HG02885 (cell line): Measurements from ENCODE around the gene STK36.

Experiments
- ATAC-seq: cut with Tn5 transposase; IDR thresholded peaks from one replicate; pipeline ENCODE4 v1.9.1; 2021; ENCODE audit warnings: mild to moderate bottlenecking; ENCODE audit not compliant: unreplicated experiment, poor library complexity

Gene STK36

DNA sequence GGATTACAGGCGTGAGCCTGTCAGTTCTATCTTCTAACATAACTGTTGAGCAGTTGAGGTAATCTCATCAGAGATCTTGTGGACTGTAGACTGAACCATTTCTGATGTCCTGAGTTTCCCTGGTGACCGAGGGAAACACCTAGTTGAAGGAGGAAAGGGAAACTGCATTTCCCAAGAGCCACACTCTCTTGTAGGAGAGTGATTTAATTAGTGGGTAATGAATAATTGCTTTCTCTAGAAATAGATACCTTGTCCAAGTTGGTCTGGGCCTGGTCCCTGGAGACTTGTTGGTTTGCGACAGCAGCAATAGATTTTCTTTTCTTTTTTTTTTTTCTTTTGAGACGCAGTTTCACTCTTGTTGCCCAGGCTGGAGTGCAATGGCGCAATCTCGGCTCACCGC is 46.2 kb downstream of the STK36 start:
- no peak for ATAC-seq

DNA sequence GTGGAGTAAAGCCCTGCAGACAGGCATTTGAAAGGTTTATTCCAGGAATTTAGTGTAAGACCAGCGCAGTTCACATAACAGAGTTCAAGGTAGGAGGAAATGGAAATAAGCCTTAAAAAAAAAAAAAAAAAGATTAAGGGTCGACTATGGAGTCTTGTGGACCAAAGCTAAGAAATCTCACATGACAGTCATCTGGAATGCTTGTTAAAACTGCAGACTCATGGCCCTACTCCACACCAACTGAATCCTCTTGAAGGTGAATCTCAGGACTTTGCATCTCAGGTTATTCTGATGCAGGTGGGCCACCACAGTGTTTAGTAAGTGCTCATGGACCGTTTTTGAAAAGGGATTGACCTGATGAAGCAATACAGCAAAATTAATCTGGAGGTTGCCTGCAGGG is 47.6 kb downstream of the STK36 start:
- no peak for ATAC-seq

DNA sequence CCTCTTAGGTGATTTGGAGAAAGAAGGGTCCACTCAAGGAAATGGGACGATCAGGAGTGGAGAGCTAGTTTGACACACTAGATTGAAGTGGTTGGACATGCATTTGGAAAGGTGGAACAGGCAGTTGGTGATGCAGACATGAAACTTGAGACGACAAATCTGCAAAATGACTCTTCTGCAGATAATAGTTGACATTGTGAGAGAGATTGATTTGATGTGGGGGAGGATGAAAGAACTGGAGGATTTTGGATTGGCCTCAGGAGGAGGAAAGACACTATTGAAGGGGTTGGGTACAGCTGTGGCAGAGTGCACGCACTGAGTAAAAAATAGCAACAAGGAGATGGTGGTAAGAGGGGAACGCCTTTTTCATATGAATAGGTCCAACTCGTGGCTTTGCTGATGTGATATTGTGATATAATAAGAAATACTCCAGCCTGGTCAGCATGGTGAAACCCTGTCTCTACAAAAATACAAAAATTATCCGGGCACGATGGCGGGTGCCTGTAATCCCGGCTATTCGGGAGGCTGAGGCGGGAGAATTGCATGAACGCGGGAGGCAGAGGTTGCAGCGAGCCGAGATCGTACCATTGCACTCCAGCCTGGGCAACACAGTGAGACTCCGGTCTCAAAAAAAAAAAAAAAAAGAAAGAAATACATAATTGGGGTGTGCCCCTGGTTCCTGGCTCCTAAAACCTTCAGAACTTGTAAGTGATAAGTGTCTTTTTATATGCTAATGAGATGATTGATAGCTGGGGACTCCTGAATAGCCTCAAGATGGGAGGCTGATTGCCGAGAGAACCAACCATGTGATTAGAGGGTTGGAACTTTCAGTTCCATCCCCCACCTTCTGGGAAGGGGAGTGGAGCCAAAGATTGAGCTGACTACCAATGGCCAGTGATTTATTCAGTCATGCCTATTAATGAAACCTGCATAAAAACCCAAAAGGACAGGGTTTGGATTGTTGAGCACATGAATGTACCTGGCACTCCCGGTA is 48.5 kb downstream of the STK36 start:
- no peak for ATAC-seq

DNA sequence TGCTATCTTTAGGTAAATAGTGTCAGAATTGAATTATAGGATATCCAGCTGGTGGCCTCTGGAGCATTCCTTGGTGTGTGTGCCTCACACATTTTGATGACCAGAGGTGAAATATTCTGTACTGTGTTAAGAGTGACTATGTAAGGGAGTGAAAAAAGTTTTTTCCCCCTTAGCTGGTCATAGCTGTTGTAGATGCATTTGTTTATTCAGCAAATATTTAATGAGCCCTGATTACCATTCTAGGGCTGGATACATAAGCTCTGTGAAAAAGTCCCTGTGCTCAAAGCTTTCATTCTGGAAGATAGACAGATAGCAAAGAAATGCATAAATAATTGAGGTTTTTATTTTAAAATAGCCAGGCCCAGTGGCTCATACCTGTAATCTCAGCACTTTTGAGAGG is 49.6 kb downstream of the STK36 start:
- no peak for ATAC-seq

DNA sequence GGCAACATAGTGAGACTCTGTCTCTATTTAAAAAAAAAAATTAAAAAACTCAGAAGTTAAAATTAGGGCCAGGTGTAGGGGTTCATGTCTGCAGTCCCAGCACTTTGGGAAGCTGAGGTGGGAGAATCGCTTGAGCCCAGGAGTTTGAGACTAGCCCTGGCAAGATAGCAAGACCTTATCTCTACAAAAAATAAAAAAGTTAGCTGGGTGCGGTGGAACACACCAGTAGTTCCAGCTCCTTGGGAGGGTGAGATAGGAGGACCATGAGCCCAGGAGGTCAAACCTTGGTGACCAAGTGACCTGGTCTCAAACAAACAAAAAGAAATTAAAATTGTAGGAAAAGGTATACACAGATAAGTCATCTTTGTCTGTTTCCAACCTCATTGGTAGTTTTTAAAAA is 50.0 kb downstream of the STK36 start:
- ATAC-seq = no peak

DNA sequence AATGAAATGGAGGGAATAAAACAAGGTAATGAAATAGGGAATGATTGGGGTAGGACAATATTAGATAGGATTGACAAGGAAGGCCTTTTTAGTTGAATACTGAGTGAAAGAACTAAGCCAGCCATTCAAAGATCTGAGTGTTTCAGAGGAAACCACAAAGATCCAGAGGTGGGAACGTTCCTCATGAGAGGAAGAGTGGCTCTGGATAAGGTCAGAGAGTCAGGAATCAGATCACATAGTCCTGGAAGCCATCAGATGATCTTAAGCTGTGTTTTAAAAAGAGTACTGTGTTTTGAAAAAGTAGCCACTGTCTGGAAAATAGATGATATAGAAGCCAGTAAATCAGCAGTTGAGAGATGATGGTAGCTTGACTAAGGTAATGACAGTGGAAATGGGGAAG is 50.5 kb downstream of the STK36 start:
- ATAC-seq = no peak

DNA sequence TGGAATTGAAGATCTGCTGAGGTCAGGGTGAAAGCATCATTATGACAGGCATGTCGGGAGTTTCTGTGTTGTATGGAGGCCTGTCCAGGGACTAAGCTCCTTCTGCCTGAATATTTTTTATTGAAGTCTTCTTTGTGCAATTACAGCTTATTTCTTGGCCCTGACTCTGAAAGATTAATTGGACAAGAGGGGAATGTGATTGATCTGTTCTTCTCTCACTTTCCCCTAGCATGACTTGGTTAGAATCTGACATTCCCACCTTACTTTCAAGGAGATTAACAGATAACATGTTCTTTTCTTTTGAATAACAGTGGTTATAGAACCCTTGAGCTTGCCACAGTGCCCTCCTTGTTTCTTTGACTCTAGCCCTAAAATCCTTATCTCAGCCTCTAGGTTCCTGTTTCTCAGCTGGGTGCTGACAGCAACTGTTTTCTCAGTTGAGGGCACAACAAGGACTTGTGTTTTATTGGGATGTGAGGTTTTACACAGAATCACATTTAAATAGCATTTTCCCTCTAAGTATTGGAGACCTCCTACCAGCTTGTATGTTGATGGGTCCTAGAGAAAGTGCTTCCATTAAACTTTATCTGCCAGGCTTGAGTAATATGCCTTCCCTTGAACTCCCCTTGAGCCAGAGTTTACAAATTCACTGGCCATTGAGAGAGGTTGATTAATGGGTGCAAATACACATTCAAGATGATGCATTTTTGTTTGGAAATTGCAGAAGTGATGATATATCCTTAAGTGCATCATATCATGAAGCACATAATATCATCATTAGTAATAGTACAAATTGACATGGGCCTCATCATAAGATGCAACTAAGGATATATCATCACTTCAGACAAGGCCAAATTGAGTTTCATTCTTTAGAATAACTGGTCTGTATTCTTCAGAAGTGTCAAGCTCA is 51.2 kb downstream of the STK36 start:
- no peak for ATAC-seq

DNA sequence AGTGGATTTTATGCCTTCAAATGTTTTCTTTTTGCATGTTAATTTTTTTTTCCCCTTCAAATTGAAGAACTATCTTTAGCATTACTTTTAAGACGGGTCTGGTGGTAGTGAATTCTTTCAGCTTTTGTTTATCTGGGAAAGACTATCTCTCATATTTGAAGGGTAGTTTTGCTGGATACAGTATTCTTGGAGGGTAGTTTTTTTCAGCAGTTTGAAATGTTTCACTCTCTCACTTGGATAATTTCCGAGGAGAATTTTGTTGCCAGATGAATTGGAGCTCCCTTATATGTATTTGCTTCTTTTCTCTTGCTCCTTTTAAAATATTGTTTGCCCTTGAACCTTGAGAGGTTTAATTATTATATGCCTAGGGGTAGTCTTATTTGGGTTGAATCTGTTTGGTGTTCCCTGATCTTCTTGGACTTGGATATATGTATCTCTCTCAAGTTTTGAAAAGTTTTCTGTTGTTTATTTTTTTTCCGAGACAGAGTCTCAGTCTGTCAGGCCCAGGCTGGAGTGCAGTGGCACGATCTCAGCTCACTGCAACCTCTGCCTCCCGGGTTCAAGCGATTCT is 54.2 kb downstream of the STK36 start:
- no peak for ATAC-seq

DNA sequence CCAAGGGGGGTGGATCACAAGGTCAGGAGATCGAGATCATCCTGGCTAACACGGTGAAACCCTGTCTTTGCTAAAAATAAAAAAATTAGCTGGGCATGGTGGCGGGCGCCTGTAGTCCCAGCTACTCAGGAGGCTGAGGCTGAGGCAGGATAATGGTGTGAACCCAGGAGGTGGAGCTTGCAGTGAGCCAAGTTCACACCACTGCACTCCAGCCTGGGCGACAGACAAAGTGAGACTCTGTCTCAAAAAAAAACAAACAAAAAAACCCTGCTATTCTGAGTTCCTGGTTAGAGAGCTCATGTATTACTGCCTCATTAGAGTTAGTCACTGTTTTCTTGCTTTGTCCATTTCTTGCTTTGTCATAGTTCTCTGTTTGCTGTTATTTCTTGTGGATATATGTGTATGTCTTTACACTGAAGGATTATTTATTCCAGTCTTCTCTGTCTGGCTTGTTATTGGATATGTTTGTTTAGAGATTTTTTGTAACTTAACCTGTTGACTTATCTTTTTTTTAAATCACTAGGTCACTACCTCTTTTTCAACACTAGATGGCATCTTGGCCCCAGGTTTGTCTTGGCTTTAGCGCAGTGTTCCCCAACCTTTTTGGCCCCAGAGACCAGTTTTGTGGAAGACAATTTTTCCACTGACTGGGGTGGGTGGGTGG is 55.7 kb downstream of the STK36 start:
- ATAC-seq = no peak

DNA sequence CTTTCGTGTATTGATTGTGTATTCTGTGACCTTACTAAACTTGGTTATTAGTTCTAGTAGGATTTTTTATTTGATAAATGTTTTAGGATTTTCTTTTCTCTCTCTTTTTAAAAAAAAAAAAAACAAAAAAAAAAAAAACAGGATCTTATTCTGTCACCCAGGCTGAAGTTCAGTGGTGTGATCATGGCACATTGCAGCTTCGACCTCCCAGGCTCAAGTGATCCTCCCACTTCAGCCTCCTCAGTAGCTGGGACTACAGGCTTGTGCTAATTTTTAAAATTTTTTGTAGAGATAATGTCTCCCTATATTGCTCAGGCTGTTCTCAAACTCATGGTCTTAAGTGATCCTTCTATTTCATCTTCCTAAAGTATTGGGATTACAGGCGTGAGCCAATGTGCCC is 57.8 kb downstream of the STK36 start:
- no peak for ATAC-seq

DNA sequence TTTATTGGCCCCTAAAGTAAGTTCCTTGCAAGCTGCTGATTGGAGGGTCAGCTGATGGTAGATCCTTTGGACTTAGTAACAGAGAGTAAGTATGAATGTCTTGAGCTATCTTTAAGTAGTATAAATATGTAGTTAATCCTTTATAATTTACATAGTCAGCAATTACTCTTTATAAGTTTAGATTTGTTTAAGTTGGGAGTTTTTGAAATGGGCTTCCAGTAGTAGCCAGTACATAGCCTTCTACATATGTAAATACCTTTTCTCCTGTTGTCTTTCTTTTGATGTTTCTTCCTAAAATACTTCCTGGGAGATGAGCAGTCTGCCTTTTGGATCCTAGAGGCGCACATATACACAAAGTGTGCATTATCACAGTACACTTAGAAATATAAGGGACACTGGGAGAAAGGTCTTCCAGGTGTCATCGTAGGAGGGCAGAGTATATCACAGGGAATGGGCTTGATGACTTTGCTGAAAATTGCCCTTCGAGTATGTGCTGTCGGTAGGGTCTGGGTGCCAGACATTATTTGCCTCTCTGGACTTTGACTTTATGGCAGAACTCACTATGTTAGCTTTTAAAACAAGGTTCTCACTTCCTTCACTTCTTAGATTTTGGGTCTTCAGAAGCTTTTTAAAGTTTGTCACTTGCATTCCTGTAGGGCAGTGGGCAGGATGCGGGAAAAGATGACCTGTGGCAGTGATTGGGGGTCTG is 60.3 kb downstream of the STK36 start:
- no peak for ATAC-seq

DNA sequence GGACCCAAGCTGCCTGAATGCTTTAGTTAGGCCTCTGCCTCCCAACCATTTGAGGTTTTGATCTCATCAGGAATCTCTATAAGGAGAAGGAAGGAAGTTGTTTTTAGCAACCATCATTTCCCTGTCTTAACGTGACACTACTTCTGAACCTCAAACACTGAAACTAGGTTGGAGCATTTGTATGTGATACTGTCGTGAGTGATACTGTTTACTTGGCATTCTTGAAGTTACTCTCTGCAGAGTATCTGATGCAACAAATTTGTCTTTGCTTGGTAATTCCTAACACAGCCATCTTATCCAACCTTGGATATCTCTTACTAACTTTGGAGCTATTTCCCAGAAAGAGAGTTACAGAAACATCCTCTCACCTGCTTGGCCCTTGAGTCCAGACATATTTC is 60.9 kb downstream of the STK36 start:
- no peak for ATAC-seq

DNA sequence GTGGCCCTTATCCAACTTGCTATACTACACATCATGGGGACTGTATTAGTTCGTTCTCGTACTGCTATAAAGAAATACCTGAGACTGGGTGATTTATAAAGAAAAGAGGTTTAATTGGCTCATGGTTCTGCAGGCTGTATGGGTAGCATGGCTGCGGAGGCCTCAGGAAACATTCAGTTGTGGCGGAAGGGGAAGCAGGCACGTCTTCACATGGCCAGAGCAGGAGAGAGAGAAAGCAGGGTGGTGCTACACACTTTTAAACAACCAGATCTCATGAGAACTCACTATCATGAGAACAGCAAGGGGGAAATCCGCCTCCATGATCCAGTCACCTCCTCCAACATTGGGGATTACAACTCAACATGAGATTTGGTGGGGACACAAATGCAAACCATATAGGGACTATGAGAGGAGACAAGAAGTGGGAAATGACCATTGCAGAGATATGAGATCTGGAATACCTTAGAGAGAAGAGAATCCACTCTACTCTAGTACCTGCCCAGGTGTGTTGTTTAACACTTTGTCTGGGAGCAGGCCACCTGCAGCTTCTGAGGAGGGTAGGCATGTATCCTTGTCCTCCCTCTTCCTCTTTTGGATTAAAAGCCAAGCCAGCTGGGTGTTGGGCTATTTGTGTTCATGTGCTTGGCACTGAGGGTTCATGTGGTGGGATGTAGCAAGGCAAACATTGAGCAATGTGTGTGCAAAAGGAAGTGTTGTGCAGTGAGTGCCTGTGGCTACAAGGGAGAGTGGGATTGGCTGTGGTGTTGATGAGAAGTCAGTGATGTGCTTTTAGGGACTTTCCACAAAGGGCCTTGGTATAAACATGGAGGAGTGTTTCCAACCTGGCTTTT is 61.5 kb downstream of the STK36 start:
- ATAC-seq = peak; percentile 45

DNA sequence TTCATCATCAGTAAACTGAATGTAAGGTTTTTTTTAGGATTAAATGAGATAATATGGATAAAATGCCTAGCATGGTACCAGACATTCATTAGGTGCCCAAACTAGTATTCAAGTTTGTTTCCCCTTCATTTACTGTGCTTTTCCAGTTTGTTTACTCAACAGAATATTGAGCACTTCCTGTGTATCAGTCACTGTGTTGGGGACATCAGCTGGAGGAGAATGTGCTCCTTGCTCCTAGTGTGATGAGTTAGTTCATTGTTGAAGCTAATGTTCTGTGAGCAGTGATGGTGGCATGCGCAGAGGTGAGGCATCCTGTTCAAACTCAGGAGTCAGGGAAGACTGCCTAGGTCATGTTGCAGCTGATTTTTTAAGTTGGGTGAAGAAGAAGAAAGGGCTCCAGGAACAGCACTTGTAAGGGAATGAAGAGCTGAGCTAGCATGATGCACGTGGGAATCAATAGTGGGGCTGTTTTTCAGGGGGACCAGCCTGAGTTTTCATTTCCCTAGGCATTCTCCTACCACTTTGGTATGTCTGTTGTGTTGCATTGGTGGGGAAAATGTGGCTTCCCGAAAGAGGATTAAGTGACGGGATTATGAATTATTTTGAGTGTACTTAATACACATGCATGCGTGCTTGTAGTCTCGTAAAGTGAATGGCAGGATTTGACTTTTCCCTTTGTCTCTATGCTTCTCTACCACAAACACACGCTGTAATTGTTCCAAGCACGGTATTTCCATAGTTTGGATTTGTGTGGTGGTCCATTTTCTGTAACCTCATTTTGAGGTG is 62.5 kb downstream of the STK36 start:
- ATAC-seq = no peak

DNA sequence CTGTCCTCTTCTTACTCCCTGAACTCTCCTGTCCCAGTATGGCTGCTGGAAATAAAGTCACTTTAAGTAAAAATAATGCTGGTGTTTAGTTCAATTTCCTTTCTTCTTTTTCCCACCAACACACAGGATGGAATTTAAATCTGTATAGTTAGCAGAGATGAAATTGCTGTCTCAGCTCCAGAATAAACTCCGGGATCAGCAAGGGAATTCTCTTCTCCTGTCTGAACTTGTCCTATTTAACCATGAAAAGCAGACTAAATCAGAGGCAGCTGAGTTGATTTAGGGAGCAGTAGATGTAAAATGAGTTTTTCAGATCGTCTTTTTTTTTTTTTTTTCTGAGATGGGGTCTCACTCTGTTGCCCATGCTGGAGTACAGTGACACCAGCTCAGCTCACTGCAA is 64.6 kb downstream of the STK36 start:
- no peak for ATAC-seq

DNA sequence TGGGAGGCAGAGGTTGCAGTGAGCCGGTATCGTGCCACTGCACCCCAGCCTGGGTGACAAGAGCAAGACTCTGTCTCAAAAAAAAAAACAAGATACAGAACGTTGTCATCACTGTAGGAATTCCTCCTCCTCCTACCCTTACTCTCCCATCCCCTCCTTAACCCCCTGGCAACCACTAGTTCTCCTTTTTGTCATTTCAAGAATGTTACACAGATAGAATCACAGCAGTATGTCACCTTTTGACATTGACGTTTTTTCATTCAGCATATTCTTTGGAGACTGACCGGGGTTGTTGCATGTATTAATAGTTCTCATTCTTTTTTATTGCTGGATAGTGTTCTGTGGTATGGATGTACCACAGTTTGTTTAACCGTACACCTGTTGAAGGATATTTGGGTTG is 71.2 kb downstream of the STK36 start:
- no peak for ATAC-seq

DNA sequence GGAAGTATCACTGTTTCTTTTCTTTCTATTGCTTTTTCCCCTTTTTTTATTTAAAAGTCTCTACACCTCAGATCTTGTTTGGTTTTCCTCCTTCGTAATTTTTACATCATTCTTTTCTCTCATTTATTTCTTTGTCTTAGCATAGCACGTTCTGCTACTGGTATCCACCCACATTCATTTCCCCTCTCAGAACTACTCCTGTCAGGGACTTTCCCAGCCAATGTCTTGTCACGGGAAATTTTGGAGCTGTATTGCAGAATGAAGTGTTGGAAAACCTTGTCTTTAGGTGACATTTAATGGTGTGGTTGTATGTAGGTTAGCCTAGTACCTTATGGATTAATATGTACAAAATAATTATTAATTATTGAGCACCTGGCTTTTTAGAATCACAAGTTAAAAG is 72.7 kb downstream of the STK36 start:
- ATAC-seq = no peak

DNA sequence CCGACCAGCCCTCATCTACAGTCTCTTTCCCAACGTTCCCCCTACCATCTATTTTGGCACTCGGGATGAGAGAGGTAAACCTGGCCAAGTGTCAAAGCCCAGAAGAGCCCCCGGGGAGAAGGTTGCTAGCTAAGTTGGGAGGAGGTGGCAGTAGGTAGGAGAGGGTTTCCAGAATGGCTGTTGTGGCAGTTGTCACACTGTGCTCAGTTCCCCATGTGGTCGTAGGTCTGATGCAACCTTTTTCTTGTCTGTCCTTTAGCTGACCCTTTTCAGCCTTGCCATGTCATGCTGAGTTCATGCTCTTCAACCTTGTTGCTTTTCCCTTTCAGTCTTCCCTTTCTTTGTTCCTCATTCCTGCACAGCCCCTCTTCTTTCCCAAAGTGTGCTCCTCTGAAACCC is 73.3 kb downstream of the STK36 start:
- ATAC-seq = no peak
